SKM-1 (cell line): ENCODE data around the gene PPIC.
"Not testable (repeated sequence)": the region's sequence is repeated elsewhere in the genome, so short reads cannot be mapped to it uniquely, and the experiment has no call there.

ENCODE experiments used
- DNase-seq: peaks from one replicate; lab custom pipeline; 2025; ENCODE audit not compliant: unreplicated experiment; lab: John Stamatoyannopoulos, UW

Gene PPIC

DNA sequence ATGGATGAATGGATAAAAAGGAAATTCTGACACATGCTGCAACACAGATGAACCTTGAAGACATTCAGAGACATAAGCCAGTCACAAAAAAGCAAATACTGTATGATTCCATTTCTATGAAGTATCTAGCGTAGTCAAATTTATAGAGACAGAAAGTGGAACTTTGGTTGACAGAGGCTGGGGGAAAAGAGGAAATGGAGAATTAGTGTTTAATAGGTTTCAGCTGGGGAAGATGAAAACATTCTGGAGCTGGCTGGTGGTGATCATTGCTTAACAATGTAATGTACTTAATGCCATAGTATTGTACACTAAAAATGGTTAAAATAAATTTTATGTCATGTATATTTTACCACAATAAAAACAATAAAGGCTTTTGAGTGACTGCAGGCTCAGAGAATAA lies 24.2 kb downstream of the PPIC start:
- DNase-seq = no peak

DNA sequence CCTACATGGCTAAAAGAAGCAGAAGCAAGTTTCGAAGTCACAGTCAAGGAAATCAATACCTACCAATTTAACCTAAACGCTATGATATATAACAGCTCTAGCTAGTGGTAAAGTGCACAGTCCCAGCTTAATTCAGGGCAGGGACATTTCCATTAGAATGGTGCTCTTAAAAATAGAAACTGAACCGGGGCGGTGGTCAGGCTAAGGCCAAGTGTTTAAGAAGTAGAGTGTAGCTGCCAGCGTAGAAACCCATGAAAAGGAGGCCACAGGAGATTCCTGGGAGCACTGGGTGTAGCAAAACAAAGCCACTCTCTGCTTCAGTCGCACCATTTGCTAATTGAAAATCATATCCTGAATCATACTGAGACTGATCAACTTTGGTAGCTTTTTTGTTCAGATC lies 28.8 kb downstream of the PPIC start:
- DNase-seq = no peak

DNA sequence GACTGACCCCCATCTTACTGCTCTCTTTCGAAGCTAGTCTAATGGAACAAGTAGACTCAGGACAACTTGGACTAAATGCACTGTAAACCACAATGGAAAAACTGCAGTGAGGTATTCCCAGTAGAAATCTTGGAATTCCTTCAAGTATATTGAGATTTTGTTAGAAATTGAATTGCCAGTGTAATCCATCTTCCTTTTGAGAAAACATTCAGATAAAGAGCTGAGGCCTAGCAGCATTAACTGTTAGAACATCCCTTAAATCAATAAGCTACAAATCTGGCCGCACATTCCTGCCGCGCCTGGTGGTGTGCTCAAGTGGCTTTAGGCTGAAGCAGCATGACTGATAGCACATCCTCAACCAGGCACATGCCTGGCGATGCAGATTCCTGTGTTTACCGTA lies 29.3 kb downstream of the PPIC start:
- no peak for DNase-seq

DNA sequence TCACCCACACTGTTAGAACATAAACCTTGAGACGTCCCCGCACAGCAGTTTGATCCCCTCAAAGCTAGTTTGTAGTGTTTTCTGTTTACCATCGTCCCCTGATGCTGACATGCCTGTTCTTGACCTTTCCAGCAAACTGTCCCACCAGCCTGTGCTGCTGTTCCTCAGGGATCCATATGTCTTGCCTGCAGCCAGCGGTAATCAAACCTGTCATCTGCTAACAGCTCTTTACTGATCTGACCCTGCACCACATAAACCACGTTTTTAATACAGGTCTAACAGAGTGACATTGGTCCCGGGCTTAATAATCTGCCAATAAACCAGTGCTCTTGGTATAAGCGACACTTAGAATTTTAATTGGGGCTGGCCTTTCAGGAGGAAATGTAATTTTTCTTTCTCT lies 34.7 kb downstream of the PPIC start:
- DNase-seq = no peak

DNA sequence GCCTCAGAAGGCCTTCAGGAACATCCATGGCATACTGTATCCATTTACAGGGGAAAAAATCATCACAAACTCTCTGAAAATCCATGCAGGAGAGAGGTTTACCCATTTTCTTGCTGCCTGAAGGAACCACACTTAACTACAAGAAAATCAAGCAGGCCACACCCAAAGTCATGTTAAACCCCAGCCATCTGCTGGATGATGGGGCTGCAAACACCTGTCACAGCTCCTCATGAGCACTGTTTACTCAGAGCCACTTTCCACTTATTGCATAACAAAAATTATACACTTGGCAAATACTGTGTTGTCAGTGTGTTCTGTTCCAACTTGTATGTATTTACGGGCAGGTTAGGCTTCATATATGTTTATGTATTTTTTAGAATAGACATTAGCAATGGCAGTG lies 35.8 kb downstream of the PPIC start:
- no peak for DNase-seq

DNA sequence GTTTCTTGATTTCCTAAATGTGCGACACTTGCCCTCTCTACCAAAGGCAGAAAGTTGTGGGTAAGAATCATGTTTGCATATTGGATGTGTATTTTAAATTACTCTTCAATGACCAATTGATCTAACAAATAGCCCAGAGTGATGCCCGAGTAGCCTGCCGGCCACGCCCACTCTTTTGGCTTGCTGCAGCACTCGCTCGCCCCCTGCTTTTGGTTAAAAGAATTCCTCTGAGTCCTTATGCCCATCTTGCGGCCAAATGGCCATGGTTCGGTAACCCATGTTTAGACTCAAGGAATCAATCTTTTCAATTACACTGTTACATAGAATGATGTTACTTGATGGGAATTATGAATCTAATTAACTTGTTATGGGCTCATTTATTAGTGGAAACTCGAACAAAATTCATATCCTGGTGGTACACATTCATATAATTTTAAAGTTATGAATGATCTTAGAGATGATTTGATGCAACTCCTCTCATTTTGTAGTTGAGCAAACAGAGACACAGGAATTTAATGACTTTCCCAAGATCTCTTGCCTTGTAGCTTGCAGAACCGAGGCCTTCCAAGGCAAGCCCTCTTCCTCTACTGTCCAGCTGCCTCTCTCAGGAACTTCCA lies 36.5 kb downstream of the PPIC start:
- no peak for DNase-seq

DNA sequence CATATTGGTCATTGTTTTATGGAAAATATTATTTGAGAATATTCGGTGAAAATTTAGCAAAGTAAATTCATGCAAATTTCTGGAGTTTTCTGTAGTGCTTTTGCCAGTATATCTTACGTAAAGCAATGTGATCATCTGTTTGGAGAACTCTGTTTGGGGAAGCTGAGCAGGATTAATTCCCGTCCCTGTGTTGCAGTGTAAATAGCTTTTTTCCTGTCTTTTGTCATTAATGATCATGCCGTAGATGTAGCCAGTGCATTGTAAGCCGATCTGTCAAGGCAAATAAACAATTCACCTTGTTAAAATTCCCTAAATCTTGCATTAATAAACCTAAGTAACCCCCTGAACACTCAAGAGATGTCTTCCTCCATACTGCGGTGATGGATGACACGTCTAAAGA lies 39.2 kb downstream of the PPIC start:
- no peak for DNase-seq

DNA sequence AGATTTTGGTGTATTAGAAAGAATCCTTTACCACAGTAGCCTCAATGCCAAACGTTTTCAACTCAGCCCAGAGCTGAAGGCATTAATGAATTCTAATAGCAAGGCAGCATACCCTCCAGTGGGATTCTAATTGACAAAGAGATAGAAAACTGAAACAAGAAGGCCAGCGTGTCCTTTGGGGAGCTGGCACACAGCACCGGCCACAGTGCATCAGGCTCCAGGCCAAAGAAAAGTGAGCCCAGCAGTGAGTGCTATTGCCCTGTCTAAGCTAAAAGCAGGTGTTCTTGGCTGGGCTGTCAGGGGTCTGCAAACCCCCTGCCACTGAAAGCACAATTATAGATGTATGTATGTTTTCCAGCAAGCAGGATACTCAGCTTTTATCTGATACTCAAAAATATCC lies 40.4 kb downstream of the PPIC start:
- no peak for DNase-seq

DNA sequence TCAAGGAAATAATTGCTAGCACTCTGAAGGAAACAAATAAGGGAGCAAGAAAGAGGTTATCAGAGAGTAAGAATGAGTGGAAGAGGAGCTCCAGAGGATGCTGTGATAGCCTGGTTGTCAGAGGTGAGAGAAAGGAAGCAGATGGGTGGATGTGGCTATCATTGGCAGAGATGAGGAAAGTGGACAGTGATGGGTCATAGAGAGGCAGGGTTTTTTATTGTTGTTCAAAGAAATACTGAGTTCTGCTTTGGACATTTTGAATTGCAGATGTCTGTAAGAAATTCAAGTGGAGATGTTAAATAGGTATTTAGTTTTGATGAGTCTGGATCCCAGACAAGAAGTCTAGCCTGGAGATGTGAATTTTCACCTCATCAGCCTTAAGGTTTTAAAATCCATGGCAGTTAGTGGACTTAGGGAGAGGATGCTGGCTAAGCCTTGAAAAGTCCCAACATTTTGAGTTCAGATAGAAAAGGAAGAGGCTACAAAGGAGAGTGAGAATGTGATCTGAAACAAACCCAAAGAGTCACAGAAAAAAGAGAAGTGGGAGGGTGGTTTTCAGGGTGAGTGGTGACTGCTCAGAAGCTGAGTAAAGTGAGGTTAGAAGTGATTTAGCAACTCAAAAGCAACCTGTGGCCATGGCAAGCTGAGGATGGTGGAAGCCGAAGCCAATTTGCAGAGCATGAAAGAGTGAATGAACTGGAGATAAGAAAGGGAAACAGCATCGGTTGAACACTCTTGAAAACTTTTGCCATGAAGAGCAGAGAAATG lies 50.4 kb downstream of the PPIC start:
- DNase-seq = peak; percentile 58

DNA sequence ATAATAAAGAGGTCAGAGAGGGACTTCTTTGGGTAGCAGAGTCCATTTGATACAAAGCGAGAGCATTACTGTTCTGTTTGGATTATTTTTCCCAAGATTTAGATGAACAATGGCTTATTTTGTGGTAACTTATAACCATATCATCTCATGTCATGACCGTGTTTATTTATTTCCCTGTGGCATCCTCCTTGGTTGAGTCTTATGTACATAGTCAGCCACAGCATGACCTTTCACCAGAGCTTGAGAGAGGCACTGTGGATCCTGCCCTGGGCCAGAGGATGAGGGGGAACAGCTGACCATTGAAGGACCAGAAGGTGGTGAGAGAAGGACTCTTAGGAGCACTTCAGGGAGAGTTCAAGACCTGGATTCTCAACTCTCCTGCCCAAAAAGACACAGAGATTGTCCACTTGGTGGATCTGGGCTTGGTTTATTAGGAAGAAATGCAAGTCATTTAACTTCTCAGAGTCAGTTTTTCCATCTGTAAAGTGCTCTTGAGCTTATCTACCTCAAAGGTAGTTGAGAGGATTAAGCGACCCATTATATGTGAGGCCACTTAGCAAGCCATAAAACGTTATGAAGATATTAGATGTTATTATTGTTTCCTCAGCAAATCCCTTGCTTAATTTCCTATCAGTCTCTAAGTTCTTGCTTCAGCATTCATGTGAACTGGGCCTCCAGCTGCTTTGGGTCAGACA lies 51.4 kb downstream of the PPIC start:
- no peak for DNase-seq

DNA sequence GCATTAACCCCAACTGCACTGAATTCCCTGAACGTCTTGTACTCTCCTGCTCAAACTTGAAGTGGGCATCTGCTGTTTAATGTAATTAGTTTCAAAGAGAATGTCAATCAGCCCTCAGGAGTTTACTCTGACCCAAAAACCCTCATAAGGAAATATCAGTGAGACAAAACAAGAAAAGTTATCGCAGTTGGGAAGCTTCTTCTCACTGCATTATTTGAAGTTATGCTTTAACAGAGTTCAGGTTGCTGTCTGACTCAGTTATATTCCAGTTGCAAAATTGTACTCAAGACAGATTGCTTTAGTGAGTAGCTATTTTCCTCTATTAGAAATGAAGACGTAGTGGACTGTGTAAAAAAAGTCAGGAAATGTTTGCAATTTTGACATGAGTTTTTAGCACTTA lies 52.1 kb downstream of the PPIC start:
- no peak for DNase-seq

DNA sequence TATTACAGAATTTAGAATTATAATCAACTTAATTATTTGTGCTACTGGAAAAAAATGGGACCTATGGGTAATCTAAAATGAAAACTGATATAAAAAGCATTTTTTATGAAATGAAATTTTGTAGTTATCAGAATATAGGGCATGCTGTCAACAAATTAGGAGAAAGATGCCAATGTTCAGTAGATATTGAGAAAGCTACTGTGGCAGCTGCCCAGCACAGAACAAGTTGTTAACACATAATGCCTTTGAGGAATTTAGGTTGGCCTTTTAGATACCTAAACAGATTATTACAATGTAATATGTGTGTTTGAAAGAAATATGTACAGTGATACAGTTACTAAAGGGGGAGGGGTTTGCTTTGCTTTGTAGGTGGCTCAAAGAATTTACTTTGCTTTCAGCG lies 54.1 kb downstream of the PPIC start:
- no peak for DNase-seq

DNA sequence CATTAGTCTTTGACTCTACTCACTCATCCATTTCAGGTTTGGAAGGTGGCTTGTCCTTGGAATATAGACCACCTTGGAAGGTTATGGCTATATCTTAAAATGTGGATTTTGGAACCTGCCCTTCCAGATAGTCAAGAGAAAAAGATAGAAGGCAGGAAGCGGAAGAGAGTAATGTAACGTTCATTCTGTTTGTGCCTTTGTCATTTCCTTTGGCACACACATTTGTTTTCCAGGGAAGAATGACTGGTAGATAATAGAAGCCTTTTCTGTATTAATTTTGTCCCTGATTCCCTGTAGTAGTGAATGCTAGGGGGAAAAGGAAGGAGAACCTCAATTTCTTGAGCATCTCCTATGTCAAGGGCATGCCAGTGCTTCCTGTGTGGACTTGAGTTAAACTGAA lies 54.7 kb downstream of the PPIC start:
- DNase-seq = no peak

DNA sequence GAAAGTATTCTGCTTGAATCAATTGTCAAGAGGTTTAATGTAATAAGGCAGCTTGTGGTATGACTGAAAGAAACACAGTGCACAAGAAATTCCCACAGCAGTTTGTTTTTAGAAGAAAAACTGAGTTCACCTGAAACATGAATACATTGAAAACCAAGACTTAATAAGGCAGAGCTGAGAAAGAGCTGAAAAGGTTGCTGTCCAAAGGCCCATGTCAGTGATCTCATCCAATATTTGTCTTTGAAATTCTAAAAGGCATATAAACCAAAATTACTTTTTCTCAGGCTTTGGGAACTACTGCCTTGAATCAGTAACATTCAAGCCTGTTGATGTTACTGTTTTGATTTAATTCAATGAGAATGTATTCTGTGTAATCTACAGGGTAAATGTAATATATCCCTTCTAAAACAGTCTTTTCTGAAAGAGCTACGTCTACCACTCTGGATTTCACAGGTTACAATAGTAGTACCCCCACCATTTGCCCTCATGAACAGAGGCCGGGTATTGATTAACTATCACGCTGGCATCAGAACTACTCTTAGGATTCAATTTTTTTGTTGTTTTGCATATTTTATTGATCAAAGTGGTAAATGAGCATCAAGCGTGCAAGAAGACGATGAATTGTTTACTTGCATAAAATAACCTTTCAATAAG lies 57.8 kb downstream of the PPIC start:
- no peak for DNase-seq

DNA sequence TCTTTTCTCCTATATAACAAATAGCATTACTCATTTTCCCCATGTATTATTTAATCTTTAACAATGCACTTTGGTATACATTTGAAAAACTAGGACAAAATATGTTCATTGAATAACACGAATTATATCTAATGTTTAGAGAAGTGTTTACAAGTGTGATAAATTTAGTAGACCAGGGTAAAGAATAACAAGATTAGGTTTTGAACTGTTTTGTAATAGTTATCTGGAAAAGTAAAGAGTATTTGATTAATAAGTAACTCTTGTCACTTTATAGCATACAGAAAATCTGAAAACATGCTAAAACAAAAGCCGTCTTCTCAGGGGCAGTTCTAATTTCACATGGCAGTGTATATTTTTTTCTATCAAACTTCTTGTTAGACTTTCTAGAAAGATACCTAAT lies 58.5 kb downstream of the PPIC start:
- no peak for DNase-seq

DNA sequence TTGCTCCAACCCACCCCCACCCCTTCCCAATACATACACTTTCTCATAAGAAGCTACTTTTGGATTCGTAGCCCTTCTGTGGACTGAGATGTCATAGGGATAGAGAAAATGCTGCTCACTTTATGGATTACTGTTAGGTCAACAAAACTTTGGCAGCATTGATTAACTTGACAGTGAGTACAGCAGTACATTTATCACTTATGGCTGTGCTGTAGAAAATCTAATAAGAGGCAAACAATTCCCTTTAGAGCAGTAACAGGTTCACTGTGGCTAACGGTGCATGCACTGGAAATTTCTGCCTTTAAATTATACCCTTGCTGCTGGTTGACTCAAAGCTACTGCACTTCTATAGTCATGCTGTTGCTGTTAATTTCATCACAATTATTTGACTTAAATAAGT lies 59.2 kb downstream of the PPIC start:
- no peak for DNase-seq

DNA sequence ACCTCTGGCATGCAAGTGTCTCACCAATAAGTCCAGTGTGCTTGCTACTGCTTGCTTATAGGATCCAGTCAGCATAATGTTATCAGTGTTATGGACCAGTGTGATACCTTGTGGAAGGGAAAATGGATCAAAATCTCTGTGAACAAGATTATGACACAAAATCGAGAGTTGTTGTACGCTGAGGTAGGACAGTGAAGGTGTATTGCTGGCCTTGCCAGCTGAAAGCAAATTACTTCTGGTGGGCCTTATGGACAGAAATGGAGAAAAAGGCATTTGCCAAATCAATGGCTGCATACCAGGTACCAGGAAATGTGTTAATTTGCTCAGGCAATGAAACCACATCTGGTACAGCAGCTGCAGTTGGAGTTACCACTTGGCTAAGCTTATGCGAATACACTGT lies 62.3 kb downstream of the PPIC start:
- DNase-seq = not testable (repeated sequence)

DNA sequence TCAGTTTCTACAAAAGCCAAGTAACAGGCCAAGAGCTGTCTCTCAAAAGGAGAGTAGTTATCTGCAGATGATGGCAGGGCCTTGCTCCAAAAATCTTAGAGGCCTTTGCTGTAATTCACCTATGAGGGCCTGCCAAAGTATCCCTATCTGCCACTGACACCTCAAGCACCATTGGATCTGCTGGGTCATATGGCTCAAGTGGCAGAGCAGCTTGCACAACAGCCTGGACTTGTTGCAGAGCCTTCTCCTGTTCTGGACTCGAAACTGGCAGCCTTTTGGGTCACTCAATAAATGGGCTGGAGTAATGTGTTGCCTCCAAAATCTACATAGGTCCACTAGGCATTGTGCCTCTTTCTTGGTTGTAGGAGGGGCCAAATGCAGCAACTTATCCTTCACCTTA lies 62.8 kb downstream of the PPIC start:
- not testable (repeated sequence) for DNase-seq
